Measurements from ENCODE around the gene GPR153.

Gene GPR153

DNA sequence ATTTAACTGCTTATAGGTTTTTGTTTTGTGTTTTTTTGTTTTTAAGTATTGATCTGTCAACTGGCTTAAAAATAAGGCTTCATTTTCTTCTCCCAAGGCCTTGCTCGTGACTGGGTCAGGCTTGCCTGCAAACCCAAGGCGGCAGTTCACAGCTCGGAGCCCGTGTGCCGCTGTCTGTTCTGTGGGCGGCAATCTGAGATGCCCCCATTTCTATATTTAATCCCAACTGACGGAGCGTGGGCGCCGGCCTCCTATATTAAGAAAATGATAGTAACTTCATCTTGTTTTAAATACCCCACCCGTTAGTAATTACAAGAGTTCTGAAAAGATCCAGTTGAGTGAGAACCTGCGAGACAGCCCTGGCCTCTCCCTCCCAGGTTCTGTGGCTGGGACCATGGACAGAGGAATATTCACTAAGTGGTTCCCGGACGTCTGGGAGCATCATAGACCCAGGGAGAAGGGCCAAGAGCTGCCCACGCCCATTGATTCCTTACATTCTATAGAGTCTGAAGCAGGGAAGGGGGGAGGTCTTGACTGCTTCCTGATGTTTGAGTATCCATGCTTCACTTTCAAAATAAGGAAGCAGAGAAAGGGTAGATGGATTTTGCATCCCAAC lies 42.6 kb upstream of the GPR153 start:
- POLR2A ChIA-PET (ENCODE audit: low non-redundant PET), result no interaction called here
- H3K27ac ChIP-seq, result peak overlapping the region; percentile 32
- TF ChIP-seq CTCF (conservative IDR thresholded peaks at IDR 0.05; ENCODE audit: low read depth), result no peak

GRCh38 chr1:6302568-6302967 lies 41.7 kb upstream of the GPR153 start:
- DNase-seq (ENCODE audit: low spot score), result no peak
- ChIA-PET POLR2A (ENCODE audit: low non-redundant PET) (no interaction called here), CTCF (interaction anchor here (0.6 kb wide), 1 partner anchor 8 kb away, joined by 3 read pairs; no protein-coding TSS in a partner anchor)
- no peak for TF ChIP-seq CTCF (conservative IDR thresholded peaks at IDR 0.05; ENCODE audit: low read depth)
- peak overlapping the region; percentile 84 for H3K27ac ChIP-seq

More for the DNA sequence above, 42.6 kb upstream of the GPR153 start:
- CTCF ChIA-PET, result no interaction called here
- DNase-seq (ENCODE audit: low spot score), result no peak

- ChIA-PET POLR2A (ENCODE audit: low non-redundant PET) (no interaction called here), CTCF (interaction anchor here (0.5 to 1.3 kb wide), 4 partner anchors 28 to 54 kb away, joined by 3 to 4 read pairs (median 4); no protein-coding TSS in a partner anchor)
- DNase-seq (ENCODE audit: low spot score), result peak; percentile 92
- TF ChIP-seq CTCF (conservative IDR thresholded peaks at IDR 0.05; ENCODE audit: low read depth), result no peak
- H3K27ac ChIP-seq, result peak overlapping the region; percentile 84
Observed at GRCh38 chr1:6301526-6301925, 40.6 kb upstream of the GPR153 start.

DNA sequence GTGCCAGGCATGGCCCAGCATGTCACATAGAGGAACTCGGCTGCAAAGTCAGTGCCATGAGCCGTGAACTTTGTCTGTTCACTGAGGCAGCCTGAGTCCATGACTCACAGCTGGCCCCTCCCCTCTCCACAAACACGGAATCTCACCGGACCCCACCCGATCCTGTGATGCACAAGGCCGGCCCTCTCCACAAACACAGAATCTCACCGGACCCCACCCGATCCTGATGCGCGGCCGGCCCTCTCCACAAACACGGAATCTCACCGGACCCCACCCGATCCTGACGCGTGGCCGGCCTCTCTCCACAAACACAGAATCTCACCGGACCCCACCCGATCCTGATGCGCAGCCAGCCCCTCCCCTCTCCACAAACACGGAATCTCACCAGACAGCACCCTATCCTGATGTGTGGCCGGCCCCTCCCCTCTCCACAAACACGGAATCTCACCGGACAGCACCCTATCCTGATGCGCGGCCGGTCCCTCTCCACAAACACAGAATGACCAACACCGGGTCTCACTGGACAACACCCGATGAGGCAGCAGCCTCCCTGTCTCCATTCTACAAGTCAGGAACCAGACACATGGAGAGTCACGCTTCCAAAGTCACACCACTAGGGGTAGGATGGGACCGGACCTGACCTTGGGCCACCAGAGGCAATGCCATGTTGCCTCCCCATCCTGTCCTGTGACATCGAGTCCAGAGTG lies 39.6 kb upstream of the GPR153 start:
- CTCF ChIA-PET, result interaction anchor here (0.7 to 1.3 kb wide), 4 partner anchors 32 to 57 kb away, joined by 3 to 4 read pairs (median 3); no protein-coding TSS in a partner anchor

DNA sequence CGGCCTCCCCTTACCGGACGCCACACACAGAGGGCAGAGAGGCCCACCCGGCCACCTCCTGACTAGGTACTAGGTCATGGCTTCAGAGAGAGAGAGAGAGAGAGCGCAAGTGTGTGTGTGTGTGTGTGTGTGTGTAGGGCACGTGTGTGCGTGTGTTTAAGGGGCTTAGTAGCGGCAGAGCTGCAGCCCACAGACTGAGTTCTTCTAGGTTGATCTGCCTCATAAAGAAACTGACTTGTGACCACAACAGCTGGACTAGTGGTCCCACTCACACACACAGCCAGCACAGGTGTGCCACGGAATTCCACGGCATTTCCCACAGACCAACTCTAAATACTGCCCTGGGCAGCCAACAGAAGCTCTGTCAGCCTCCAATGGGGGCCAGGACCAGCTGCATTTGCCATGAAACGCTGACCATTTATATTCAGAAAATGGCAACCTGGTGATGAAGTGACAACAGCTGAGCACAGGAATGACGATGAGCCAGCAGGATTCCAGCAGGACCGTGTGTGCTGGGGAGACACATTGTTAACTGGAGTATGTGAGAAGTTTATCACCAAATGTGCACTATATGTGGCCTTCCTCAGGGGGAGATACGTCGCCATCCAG lies 38.8 kb upstream of the GPR153 start:
- CTCF ChIA-PET, result interaction anchor here (0.7 kb wide), 2 partner anchors 44 to 56 kb away, joined by 3 read pairs; no protein-coding TSS in a partner anchor
- POLR2A ChIA-PET (ENCODE audit: low non-redundant PET), result interaction anchor here (0.6 kb wide), 1 partner anchor 47 kb away, joined by 3 read pairs; no protein-coding TSS in a partner anchor
- DNase-seq (ENCODE audit: low spot score), result no peak
- H3K27ac ChIP-seq, result peak overlapping the region; percentile 84
- no peak for TF ChIP-seq CTCF (conservative IDR thresholded peaks at IDR 0.05; ENCODE audit: low read depth)

More for the DNA sequence above, 39.6 kb upstream of the GPR153 start:
- no peak for TF ChIP-seq CTCF (conservative IDR thresholded peaks at IDR 0.05; ENCODE audit: low read depth)
- POLR2A ChIA-PET (ENCODE audit: low non-redundant PET), result interaction anchor here (0.6 kb wide), 2 partner anchors 43 to 46 kb away, joined by 3 read pairs; no protein-coding TSS in a partner anchor
- DNase-seq (ENCODE audit: low spot score), result peak; percentile 59
- H3K27ac ChIP-seq, result peak overlapping the region; percentile 84

GRCh38 chr1:6298940-6299465 lies 38.1 kb upstream of the GPR153 start:
- ChIA-PET POLR2A (ENCODE audit: low non-redundant PET) (no interaction called here), CTCF (interaction anchor here (0.7 kb wide), 1 partner anchor 45 kb away, joined by 3 read pairs; no protein-coding TSS in a partner anchor)
- no peak for DNase-seq (ENCODE audit: low spot score)
- H3K27ac ChIP-seq, result peak overlapping the region; percentile 84
- TF ChIP-seq CTCF (conservative IDR thresholded peaks at IDR 0.05; ENCODE audit: low read depth), result no peak
